HEK293T (cell line): ENCODE results near the gene ANTXR2.

Experiments
- CTCF ChIA-PET: fragments of 350-600 bp; formaldehyde crosslinking; extraction: SDS; loops from one replicate; lab custom pipeline; 2021; ENCODE audit warnings: antibody characterized with exemption, inconsistent platforms; lab: Yijun Ruan, JAX
- POLR2A ChIA-PET: fragments of 350-600 bp; formaldehyde crosslinking; extraction: SDS; loops from one replicate; lab custom pipeline; 2020; ENCODE audit warnings: antibody characterized with exemption, inconsistent platforms; lab: Yijun Ruan, JAX
- DNase-seq: peaks from one replicate; pipeline ENCODE4 v3.0.0; 2012; ENCODE audit warnings: mixed read lengths; ENCODE audit errors: extremely low spot score
- ARNT ChIP-seq: fragments of 450-650 bp; IDR thresholded peaks from 2 replicates; pipeline ENCODE4 v1.6.1; 2017; ENCODE audit warnings: mild to moderate bottlenecking
- BHLHE40 ChIP-seq: fragments of 450-650 bp; IDR thresholded peaks from 2 replicates; pipeline ENCODE4 v1.6.1; 2016; ENCODE audit warnings: mild to moderate bottlenecking, moderate library complexity, borderline replicate concordance
- CTBP1 ChIP-seq: fragments of 450-650 bp; IDR thresholded peaks from 2 replicates; pipeline ENCODE4 v1.6.1; 2016; ENCODE audit warnings: borderline replicate concordance
- ELF4 ChIP-seq: fragments of 450-650 bp; IDR thresholded peaks from 2 replicates; pipeline ENCODE4 v1.6.1; 2017; ENCODE audit warnings: antibody characterized with exemption
- FOXA1 ChIP-seq: fragments of 450-650 bp; IDR thresholded peaks from 2 replicates; pipeline ENCODE4 v1.6.1; 2016; ENCODE audit warnings: mild to moderate bottlenecking
- FOXK2 ChIP-seq: fragments of 450-650 bp; IDR thresholded peaks from 2 replicates; pipeline ENCODE4 v1.6.1; 2016; ENCODE audit warnings: mild to moderate bottlenecking
- FOXM1 ChIP-seq: fragments of 450-650 bp; IDR thresholded peaks from 2 replicates; pipeline ENCODE4 v1.6.1; 2017; ENCODE audit warnings: mild to moderate bottlenecking, borderline replicate concordance
- HDGF ChIP-seq: fragments of 450-650 bp; IDR thresholded peaks from 2 replicates; pipeline ENCODE4 v1.6.1; 2017; ENCODE audit warnings: antibody characterized with exemption, borderline replicate concordance
- L3MBTL2 ChIP-seq: fragments of 450-650 bp; conservative IDR thresholded peaks from 2 replicates; pipeline ENCODE4 v1.6.1; 2016; ENCODE audit warnings: mild to moderate bottlenecking
- LEF1 ChIP-seq: fragments of 450-650 bp; IDR thresholded peaks from 2 replicates; pipeline ENCODE4 v1.6.1; 2017; ENCODE audit warnings: mild to moderate bottlenecking, borderline replicate concordance
- NFRKB ChIP-seq: fragments of 450-650 bp; IDR thresholded peaks from 2 replicates; pipeline ENCODE4 v1.6.1; 2016; ENCODE audit warnings: mild to moderate bottlenecking, moderate library complexity
- PKNOX1 ChIP-seq: fragments of 450-650 bp; IDR thresholded peaks from 2 replicates; pipeline ENCODE4 v1.6.1; 2016
- SP1 ChIP-seq: fragments of 450-650 bp; IDR thresholded peaks from 2 replicates; pipeline ENCODE4 v1.6.1; 2017
- SUZ12 ChIP-seq: fragments of 450-650 bp; IDR thresholded peaks from 2 replicates; pipeline ENCODE4 v1.6.1; 2016; ENCODE audit warnings: mild to moderate bottlenecking
- TARDBP ChIP-seq: fragments of 450-650 bp; IDR thresholded peaks from 2 replicates; pipeline ENCODE4 v1.6.1; 2016
- ZNF384 ChIP-seq: fragments of 450-650 bp; IDR thresholded peaks from 2 replicates; pipeline ENCODE4 v1.6.1; 2016

The ANTXR2 gene

GRCh38 chr4:79949178-79949577 lies 123.9 kb downstream of the ANTXR2 start:
- no peak for TF ChIP-seq FOXK2
- TF ChIP-seq SP1: no peak
- POLR2A ChIA-PET: no interaction called here
- CTCF ChIA-PET: no interaction called here
- DNase-seq: no peak

GRCh38 chr4:79948739-79949138 lies 124.3 kb downstream of the ANTXR2 start:
- ChIA-PET POLR2A (no interaction called here), CTCF (no interaction called here)
- DNase-seq: no peak
- TF ChIP-seq L3MBTL2: no peak
- TF ChIP-seq CTBP1: no peak
- no peak for TF ChIP-seq LEF1
- TF ChIP-seq BHLHE40: no peak
- TF ChIP-seq PKNOX1: no peak
- no peak for TF ChIP-seq FOXK2
- TF ChIP-seq ZNF384: no peak
- no peak for TF ChIP-seq FOXA1
- no peak for TF ChIP-seq TARDBP
- TF ChIP-seq ARNT: no peak
- no peak for TF ChIP-seq ELF4
- TF ChIP-seq HDGF: no peak

- ChIA-PET CTCF (no interaction called here), POLR2A (no interaction called here)
- TF ChIP-seq ZNF384 (no peak), FOXA1 (no peak), FOXK2 (no peak), PKNOX1 (no peak)
- no peak for DNase-seq
These were observed 124.8 kb downstream of the ANTXR2 start for GRCh38 chr4:79948261-79948660.

- POLR2A ChIA-PET: no interaction called here
- TF ChIP-seq PKNOX1 (no peak), FOXK2 (no peak), FOXA1 (no peak), ELF4 (no peak), BHLHE40 (no peak), TARDBP (no peak), SP1 (no peak), HDGF (no peak), NFRKB (no peak), SUZ12 (no peak), ARNT (no peak), CTBP1 (no peak), FOXM1 (no peak)
- CTCF ChIA-PET: no interaction called here
- DNase-seq: no peak
These were observed 125.6 kb downstream of the ANTXR2 start for GRCh38 chr4:79947386-79947785.

- no peak for DNase-seq
- CTCF ChIA-PET: no interaction called here
- POLR2A ChIA-PET: no interaction called here
- TF ChIP-seq ZNF384 (no peak), CTBP1 (no peak), SUZ12 (no peak), FOXK2 (no peak), NFRKB (no peak), SP1 (no peak), ELF4 (no peak), BHLHE40 (no peak), FOXM1 (no peak), TARDBP (no peak)
These were observed 137.8 kb downstream of the ANTXR2 start for GRCh38 chr4:79935274-79935673.

GRCh38 chr4:79934660-79935059 lies 138.4 kb downstream of the ANTXR2 start:
- no peak for DNase-seq
- ChIA-PET POLR2A (no interaction called here), CTCF (no interaction called here)
- no peak for TF ChIP-seq ELF4
- no peak for TF ChIP-seq LEF1
- no peak for TF ChIP-seq FOXA1
- no peak for TF ChIP-seq ARNT

- ChIA-PET CTCF (no interaction called here), POLR2A (no interaction called here)
- no peak for DNase-seq
- TF ChIP-seq SP1: no peak
- no peak for TF ChIP-seq HDGF
- no peak for TF ChIP-seq FOXK2
- no peak for TF ChIP-seq TARDBP
- TF ChIP-seq SUZ12: no peak
- no peak for TF ChIP-seq L3MBTL2
- no peak for TF ChIP-seq LEF1
- TF ChIP-seq FOXM1: no peak
- no peak for TF ChIP-seq FOXA1
- no peak for TF ChIP-seq CTBP1
- TF ChIP-seq ZNF384: no peak
- TF ChIP-seq PKNOX1: no peak
- TF ChIP-seq NFRKB: no peak
- no peak for TF ChIP-seq ARNT
These were observed 145.1 kb downstream of the ANTXR2 start for GRCh38 chr4:79927931-79928330.
